NCI-H2107 treated with DMSO at 0.1 percent for 48 hours (cell line): ENCODE measurements around the gene MLLT11.

Experiments
- DNase-seq: peaks from one replicate; lab custom pipeline; 2025; ENCODE audit not compliant: unreplicated experiment; lab: John Stamatoyannopoulos, UW

The MLLT11 gene

GRCh38 chr1:151060007-151060656, at the start of gene MLLT11:
Gene MLLT11 (plus strand): TSS chr1:151060397. CDS start chr1:151067225, 6,828 bp downstream.
- DNase-seq = peak; percentile 80

- no peak for DNase-seq
Observed at GRCh38 chr1:151011154-151011850, 48.9 kb upstream of the MLLT11 start.

- no peak for DNase-seq
Observed at GRCh38 chr1:151012684-151013471, 47.3 kb upstream of the MLLT11 start.

DNA sequence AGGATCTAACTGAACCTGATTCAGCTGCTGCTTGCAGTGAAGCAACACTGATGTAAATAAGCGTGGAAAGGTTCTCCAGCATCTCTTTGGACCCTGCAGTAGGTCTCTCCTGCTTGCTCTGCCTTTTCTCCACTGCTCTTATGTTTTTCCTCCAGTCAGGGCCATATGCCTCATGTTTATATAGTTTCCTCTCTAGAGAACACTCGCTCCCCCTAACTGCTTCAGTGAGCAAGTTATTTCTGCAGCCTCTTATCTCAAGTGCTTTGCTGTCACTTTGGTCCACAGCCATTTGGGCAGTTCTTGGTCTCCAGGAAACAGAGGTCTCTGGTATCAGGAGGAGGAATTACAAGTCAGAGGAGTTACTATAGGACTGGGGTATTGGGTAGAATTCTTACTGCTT, 46.7 kb upstream of the MLLT11 start:
- peak; percentile 39 for DNase-seq

DNA sequence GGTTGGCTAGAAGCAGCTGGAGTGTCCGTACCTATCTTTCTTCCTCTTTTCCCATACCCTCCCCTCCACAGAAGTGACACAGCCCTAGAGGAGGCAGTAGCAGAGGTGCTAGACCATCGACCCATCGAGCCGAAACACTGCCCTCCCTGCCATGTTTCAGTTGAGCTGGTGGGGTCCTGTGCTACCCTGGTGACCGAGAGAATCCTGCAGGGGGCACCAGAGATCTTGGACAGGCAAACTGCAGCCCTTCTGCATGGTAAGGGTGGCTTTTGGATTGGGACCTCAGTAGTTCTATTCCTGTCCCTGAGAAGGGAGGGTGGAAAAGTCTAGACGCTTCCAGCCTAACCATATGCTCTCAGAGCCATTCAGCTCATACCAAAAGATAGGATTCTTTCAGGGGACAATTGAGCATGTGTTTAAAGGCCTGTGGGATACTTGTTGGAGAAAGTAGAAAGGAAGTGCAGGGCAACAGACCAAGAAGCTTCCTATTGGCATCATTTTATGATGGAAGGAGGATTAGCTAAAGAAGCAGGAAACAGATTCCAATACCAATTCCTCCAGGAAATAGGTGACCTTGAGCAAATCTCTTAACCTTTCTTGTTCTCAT, 35.6 kb upstream of the MLLT11 start:
- peak; percentile 58 for DNase-seq

- no peak for DNase-seq
Observed at GRCh38 chr1:151026460-151026859, 33.7 kb upstream of the MLLT11 start.

- DNase-seq = no peak
Observed at GRCh38 chr1:151032164-151032563, 28.0 kb upstream of the MLLT11 start.

DNA sequence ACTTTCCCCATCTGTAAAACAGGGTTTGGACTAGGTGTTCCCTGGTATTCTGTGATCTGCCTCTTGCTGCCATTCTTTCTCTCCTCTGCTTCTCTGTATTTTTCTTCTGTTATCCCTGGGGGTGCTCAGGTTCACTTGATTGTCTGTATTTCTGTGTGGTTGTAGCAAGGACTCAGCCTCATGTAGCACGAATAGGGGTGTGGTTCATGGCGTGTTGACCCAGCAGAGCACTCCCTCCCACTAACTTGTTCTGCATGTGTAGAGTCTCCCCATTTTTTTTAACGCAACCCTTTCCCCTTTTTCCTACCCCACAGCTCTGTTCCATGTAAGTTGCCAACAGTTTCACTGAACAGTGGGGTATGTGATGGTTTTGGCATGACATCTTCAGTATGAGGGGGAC, 25.0 kb upstream of the MLLT11 start:
- no peak for DNase-seq

GRCh38 chr1:151036356-151036755, 23.8 kb upstream of the MLLT11 start, which contains the start of gene BNIPL:
Gene BNIPL (plus strand): TSS chr1:151036586. CDS start chr1:151036726, 140 bp downstream.
- DNase-seq = no peak

DNA sequence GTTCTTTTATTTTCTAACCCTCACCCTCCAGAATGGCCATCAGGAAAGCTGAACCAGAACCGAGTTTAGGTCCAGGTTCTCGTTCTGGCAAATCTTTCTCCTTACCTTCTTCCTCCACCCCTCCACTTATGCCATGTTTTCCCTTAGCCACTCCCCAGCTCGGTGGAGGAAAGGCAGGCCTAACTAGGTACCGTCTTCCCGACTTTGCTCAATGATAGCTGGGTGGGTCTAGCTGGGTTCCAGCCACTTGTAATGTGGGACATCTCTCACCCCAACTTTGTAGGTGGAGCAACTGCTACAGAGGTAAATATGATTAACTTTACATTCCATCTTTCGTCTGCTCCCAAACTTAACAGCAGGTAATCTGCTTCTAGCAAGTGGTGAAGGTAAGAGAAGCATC, 23.2 kb upstream of the MLLT11 start:
- no peak for DNase-seq

- no peak for DNase-seq
Observed at GRCh38 chr1:151039521-151039920, 20.7 kb upstream of the MLLT11 start.

DNA sequence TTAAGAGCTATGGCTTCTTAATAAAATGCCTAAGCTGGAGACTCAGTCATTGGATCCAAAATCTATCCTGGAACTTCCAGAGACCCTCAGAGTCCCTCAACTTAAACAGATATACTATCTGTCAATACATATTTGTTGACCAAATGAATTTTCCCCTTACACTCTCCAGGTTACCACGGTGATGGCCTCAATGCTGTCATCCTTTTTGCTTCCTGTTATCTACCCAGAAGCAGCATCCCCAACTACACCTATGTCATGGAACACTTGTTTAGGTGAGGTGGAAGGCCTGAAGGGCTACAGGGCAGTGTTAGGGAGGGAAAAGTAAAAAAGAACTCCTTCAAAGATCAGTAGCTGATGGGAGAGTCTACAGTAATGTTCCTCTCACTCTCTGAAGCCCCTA, 17.0 kb upstream of the MLLT11 start:
- DNase-seq = no peak

- peak; percentile 34 for DNase-seq
Observed at GRCh38 chr1:151047591-151047924, 12.6 kb upstream of the MLLT11 start, which contains the start of gene C1orf56. Gene C1orf56 (plus strand): TSS chr1:151047751. CDS start chr1:151047848, 97 bp downstream.

DNA sequence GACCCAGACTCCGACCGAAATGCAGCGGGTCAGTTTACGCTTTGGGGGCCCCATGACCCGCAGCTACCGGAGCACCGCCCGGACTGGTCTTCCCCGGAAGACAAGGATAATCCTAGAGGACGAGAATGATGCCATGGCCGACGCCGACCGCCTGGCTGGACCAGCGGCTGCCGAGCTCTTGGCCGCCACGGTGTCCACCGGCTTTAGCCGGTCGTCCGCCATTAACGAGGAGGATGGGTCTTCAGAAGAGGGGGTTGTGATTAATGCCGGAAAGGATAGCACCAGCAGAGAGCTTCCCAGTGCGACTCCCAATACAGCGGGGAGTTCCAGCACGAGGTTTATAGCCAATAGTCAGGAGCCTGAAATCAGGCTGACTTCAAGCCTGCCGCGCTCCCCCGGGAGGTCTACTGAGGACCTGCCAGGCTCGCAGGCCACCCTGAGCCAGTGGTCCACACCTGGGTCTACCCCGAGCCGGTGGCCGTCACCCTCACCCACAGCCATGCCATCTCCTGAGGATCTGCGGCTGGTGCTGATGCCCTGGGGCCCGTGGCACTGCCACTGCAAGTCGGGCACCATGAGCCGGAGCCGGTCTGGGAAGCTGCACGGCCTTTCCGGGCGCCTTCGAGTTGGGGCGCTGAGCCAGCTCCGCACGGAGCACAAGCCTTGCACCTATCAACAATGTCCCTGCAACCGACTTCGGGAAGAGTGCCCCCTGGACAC, 12.1 kb upstream of the MLLT11 start:
- peak; percentile 61 for DNase-seq

DNA sequence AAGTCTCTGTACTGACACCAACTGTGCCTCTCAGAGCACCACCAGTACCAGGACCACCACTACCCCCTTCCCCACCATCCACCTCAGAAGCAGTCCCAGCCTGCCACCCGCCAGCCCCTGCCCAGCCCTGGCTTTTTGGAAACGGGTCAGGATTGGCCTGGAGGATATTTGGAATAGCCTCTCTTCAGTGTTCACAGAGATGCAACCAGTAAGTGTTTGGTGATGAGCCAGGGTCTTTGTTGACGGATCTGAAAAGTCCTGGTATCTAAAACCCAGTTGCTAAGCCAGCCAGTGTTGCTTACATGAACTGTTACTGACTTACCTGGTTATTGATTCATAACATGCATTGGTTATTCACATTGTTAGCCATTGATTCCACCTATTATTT, 11.6 kb upstream of the MLLT11 start:
- DNase-seq = no peak

DNA sequence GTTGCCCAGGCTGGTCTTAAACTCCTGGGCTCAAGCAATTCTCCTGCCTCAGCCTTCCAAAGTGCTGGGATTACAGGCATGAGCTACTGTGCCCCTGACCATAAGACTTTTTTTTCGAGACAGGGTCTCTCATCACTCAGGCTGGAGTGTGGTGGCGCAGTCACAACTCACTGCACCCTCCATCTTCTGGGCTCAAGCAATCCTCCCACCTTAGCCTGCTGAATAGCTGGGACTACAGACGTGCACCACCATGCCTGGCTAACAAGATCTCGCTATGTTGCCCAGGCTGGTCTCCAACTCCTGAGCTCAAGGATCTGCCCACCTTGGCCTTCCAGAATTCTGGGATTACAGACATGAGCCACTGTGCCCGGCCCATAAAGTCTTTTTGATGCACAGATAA, 10.7 kb upstream of the MLLT11 start:
- DNase-seq = no peak

GRCh38 chr1:151050051-151050688, 10.0 kb upstream of the MLLT11 start:
- no peak for DNase-seq

GRCh38 chr1:151051356-151052009, 8.7 kb upstream of the MLLT11 start:
- no peak for DNase-seq

GRCh38 chr1:151054971-151055547, 5.1 kb upstream of the MLLT11 start:
- DNase-seq = no peak
